ENCODE results near the gene ZFYVE28. TPM values are rescaled to one million over a fixed set of nuclear protein-coding genes. Genes with fewer than 3 reads are reported as not detected.

Gene ZFYVE28
- total and polyA plus RNA-seq, 8 donors: 4.9 to 88.8 (median 7.3) TPM

GRCh38 chr4:2378898-2379297, 39.5 kb downstream of the ZFYVE28 start:
- 68 to 100% (median 71%) methylated on average over 1 to 3 of the region's 3 CpGs for WGBS, 5 donors
- Histone ChIP-seq H3K36me3 (no peaks in the 10 kb centered on the region), H3K4me1 (no peaks in the 10 kb centered on the region), H3K4me3 (no peak overlapping the region), H3K9me3 (no peaks in the 10 kb centered on the region), H3K27ac (no peak overlapping the region), H3K27me3 (no peaks in the 10 kb centered on the region)
- TF ChIP-seq EP300 (IDR thresholded peaks at IDR 0.05): no peak
- TF ChIP-seq CTCF (IDR thresholded peaks at IDR 0.05): no peak
- no peak for TF ChIP-seq POLR2A (IDR thresholded peaks at IDR 0.05)
- no peak for TF ChIP-seq POLR2AphosphoS5 (IDR thresholded peaks at IDR 0.05)
- no peak for DNase-seq
- intact Hi-C loops (cut with DNase I; ENCODE audit: low total_unique reads): no loop called here

DNA sequence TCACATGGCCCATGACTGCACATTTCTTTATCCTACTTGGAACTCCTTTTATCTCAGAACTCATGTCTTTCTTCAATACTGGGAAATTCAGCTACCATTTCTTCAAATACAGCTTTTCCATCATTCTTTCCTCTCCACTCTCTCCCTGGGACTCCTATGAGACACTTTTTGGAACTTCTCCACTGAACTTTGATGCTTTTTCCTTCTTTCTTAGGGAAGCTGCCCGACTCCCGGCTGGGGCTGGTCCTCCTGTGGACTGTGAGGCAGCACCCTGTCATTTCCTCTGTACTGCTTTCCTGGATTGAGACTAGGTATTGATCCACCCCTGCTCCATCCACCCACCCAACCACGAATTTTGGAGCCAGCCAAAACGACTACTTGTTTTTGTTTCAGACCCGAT, 40.0 kb downstream of the ZFYVE28 start:
- H3K27me3 ChIP-seq: no peaks in the 10 kb centered on the region
- H3K9me3 ChIP-seq: no peaks in the 10 kb centered on the region
- no peak overlapping the region for H3K4me3 ChIP-seq
- H3K27ac ChIP-seq: no peak overlapping the region
- TF ChIP-seq POLR2A (IDR thresholded peaks at IDR 0.05) (no peak), CTCF (IDR thresholded peaks at IDR 0.05) (no peak), EP300 (IDR thresholded peaks at IDR 0.05) (no peak), POLR2AphosphoS5 (IDR thresholded peaks at IDR 0.05) (no peak)
- intact Hi-C loops (cut with DNase I; ENCODE audit: low total_unique reads): no loop called here
- WGBS, 5 donors: 73 to 81% (median 78%) methylated on average over 5 of the region's 5 CpGs
- no peaks in the 10 kb centered on the region for H3K36me3 ChIP-seq
- H3K4me1 ChIP-seq: no peaks in the 10 kb centered on the region
- DNase-seq: no peak

- intact Hi-C loops (cut with DNase I; ENCODE audit: low total_unique reads): no loop called here
- no peak for DNase-seq
- 80 to 93% (median 87%) methylated on average over 11 to 14 of the region's 14 CpGs for WGBS, 5 donors
- Histone ChIP-seq H3K4me3 (no peak overlapping the region), H3K36me3 (no peaks in the 10 kb centered on the region), H3K4me1 (no peaks in the 10 kb centered on the region), H3K27me3 (no peaks in the 10 kb centered on the region), H3K9me3 (no peaks in the 10 kb centered on the region), H3K27ac (no peak overlapping the region)
- no peak for TF ChIP-seq POLR2AphosphoS5 (IDR thresholded peaks at IDR 0.05)
Measured at GRCh38 chr4:2377241-2377640, 41.2 kb downstream of the ZFYVE28 start.

GRCh38 chr4:2375427-2375826, 43.0 kb downstream of the ZFYVE28 start:
- H3K36me3 ChIP-seq: peaks cover 0 to 3% (median 0%) of the 10 kb centered on the region in 4 donors
- no peak for DNase-seq
- H3K4me1 ChIP-seq: no peaks in the 10 kb centered on the region
- H3K4me3 ChIP-seq: no peak overlapping the region
- H3K27me3 ChIP-seq: no peaks in the 10 kb centered on the region
- no peaks in the 10 kb centered on the region for H3K9me3 ChIP-seq
- intact Hi-C loops (cut with DNase I; ENCODE audit: low total_unique reads): no loop called here
- WGBS, 5 donors: 55 to 79% (median 63%) methylated on average over 7 to 10 of the region's 10 CpGs
- TF ChIP-seq CTCF (IDR thresholded peaks at IDR 0.05) (no peak), POLR2AphosphoS5 (IDR thresholded peaks at IDR 0.05) (no peak), POLR2A (IDR thresholded peaks at IDR 0.05) (no peak), EP300 (IDR thresholded peaks at IDR 0.05) (no peak)
- H3K27ac ChIP-seq: no peak overlapping the region

DNA sequence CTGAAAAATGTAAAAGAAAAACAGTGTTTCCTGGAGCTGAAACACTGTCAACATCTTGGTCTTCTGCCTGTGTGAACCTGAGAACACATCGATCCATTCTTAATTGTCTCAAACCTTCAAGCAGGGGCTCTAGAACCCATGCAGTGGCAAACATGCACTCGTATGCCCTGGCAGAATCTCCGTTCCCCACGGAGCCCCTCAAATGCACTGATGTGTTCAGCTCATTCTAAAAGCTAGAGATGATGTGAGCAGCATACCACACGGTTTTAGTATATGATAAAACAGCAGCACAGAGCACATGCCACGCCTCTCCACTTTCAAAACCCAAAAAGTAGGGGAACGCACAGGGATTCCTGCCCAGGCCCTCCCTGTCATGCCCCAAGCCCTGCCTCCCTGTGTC, 44.9 kb downstream of the ZFYVE28 start:
- no peak overlapping the region for H3K4me3 ChIP-seq
- no peak overlapping the region for H3K27ac ChIP-seq
- no peak for DNase-seq
- TF ChIP-seq CTCF (IDR thresholded peaks at IDR 0.05) (no peak), POLR2A (IDR thresholded peaks at IDR 0.05) (no peak), EP300 (IDR thresholded peaks at IDR 0.05) (no peak), POLR2AphosphoS5 (IDR thresholded peaks at IDR 0.05) (no peak)
- H3K36me3 ChIP-seq: peaks cover 0 to 3% (median 0%) of the 10 kb centered on the region in 4 donors
- no peaks in the 10 kb centered on the region for H3K27me3 ChIP-seq
- intact Hi-C loops (cut with DNase I; ENCODE audit: low total_unique reads): no loop called here
- H3K9me3 ChIP-seq: peaks cover 0 to 6% (median 3%) of the 10 kb centered on the region in 4 donors
- 88 to 92% (median 91%) methylated on average over 7 of the region's 7 CpGs for WGBS, 5 donors
- no peaks in the 10 kb centered on the region for H3K4me1 ChIP-seq

Measured in stomach (tissue), 9 donors.